Neural cell (in vitro differentiated cells): ENCODE measurements around the gene TESK1. TPM values are rescaled to one million over a fixed set of nuclear protein-coding genes. Genes with fewer than 3 reads are reported as not detected.
A peak's percentile ranks its signal among the peaks of the same experiment; 100 is the strongest.

Experiments used
- H2AFZ ChIP-seq: fragments of 200-600, 300-800 bp; sonication (generic), shearing (Covaris generic); 2 replicates; pipeline ENCODE4 v1.6.0; 2014; ENCODE audit warnings: low read depth, mild to moderate bottlenecking, antibody characterized with exemption, low read length, moderate library complexity
- H3F3A ChIP-seq: fragments of 200-600 bp; shearing (Covaris generic); 2 replicates; pipeline ENCODE4 v1.6.1; 2016; ENCODE audit warnings: mild to moderate bottlenecking, moderate library complexity, mixed read lengths, antibody characterized with exemption, low read length; ENCODE audit not compliant: insufficient read depth, poor library complexity, severe bottlenecking
- H3K27ac ChIP-seq: fragments of 200-600, 300-800 bp; sonication (generic), shearing (Covaris generic); 2 replicates; pipeline ENCODE4 v1.5.1; 2014; ENCODE audit warnings: mild to moderate bottlenecking, low read length, moderate library complexity
- H3K27me3 ChIP-seq: fragments of 300-800, 200-600 bp; sonication (generic), shearing (Covaris generic); 2 replicates; pipeline ENCODE4 v1.6.0; 2014; ENCODE audit warnings: mild to moderate bottlenecking, low read depth, low read length, moderate library complexity; ENCODE audit not compliant: insufficient read depth
- H3K36me3 ChIP-seq: fragments of 300-800, 200-600 bp; sonication (generic), shearing (Covaris generic); 2 replicates; pipeline ENCODE4 v1.5.1; 2014; ENCODE audit warnings: mild to moderate bottlenecking, antibody characterized with exemption, low read length, moderate library complexity; ENCODE audit not compliant: insufficient read depth
- H3K4me2 ChIP-seq: fragments of 300-800, 200-600 bp; sonication (generic), shearing (Covaris generic); 2 replicates; pipeline ENCODE4 v1.6.0; 2014; ENCODE audit warnings: mild to moderate bottlenecking, low read length
- H3K4me3 ChIP-seq: fragments of 300-800, 200-600 bp; sonication (generic), shearing (Covaris generic); 2 replicates; pipeline ENCODE4 v1.5.1; 2014; ENCODE audit warnings: mild to moderate bottlenecking, low read length, moderate library complexity
- H3K79me2 ChIP-seq: fragments of 200-600 bp; shearing (Covaris generic); replicated peaks from 2 replicates; pipeline ENCODE4 v1.6.0; 2014; ENCODE audit warnings: mild to moderate bottlenecking, low read length, moderate library complexity; ENCODE audit not compliant: insufficient read depth
- H3K9ac ChIP-seq: fragments of 300-800, 200-600 bp; sonication (generic), shearing (Covaris generic); 2 replicates; pipeline ENCODE4 v1.6.1; 2016; ENCODE audit warnings: mild to moderate bottlenecking, low read length, mixed read lengths
- H3K9me2 ChIP-seq: fragments of 200-600 bp; shearing (Covaris generic); 2 replicates; pipeline ENCODE4 v1.6.1; 2016; ENCODE audit warnings: mild to moderate bottlenecking, low read length, mixed read lengths; ENCODE audit not compliant: insufficient read depth
- H3K9me3 ChIP-seq: fragments of 200-600, 300-800 bp; sonication (generic), shearing (Covaris generic); 2 replicates; pipeline ENCODE4 v1.6.1; 2016; ENCODE audit warnings: mild to moderate bottlenecking, mixed run types, low read length, moderate library complexity, mixed read lengths
- H4K20me1 ChIP-seq: fragments of 200-600 bp; shearing (Covaris generic); 2 replicates; pipeline ENCODE4 v1.6.1; 2016; ENCODE audit warnings: mild to moderate bottlenecking, mixed run types; ENCODE audit not compliant: insufficient read depth
- CTCF ChIP-seq: fragments of 450-650 bp; IDR thresholded peaks from 2 replicates; pipeline ENCODE4 v1.5.1; 2014; ENCODE audit warnings: antibody characterized with exemption, mild to moderate bottlenecking, moderate library complexity; ENCODE audit not compliant: poor library complexity, severe bottlenecking
- EP300 ChIP-seq: fragments of 450-650 bp; conservative IDR thresholded peaks from 2 replicates; pipeline ENCODE4 v1.6.1; 2014; ENCODE audit warnings: antibody characterized with exemption, mild to moderate bottlenecking, moderate library complexity; ENCODE audit not compliant: poor library complexity, severe bottlenecking
- EZH2 ChIP-seq: fragments of 200-600, 300-800 bp; shearing (Covaris generic), sonication (generic); IDR thresholded peaks from 2 replicates; pipeline ENCODE4 v1.6.1; 2014; ENCODE audit warnings: antibody characterized with exemption, low read length, borderline replicate concordance, mild to moderate bottlenecking; ENCODE audit not compliant: insufficient read depth, poor library complexity, severe bottlenecking
- MXI1 ChIP-seq: fragments of 450-650 bp; conservative IDR thresholded peaks from 2 replicates; pipeline ENCODE4 v1.6.1; 2014; ENCODE audit warnings: antibody characterized with exemption, mild to moderate bottlenecking; ENCODE audit not compliant: poor library complexity, severe bottlenecking
- POLR2AphosphoS5 ChIP-seq: IDR thresholded peaks from 2 replicates; pipeline ENCODE4 v1.6.1; 2012
- RAD21 ChIP-seq: fragments of 450-650 bp; conservative IDR thresholded peaks from 2 replicates; pipeline ENCODE4 v1.6.1; 2014; ENCODE audit warnings: antibody characterized with exemption, mild to moderate bottlenecking, moderate library complexity
- REST ChIP-seq: IDR thresholded peaks from 2 replicates; pipeline ENCODE4 v1.6.1; 2012; ENCODE audit warnings: borderline replicate concordance
- SMC3 ChIP-seq: fragments of 450-650 bp; conservative IDR thresholded peaks from 2 replicates; pipeline ENCODE4 v1.6.1; 2014; ENCODE audit warnings: antibody characterized with exemption, mild to moderate bottlenecking, moderate library complexity; ENCODE audit not compliant: poor library complexity
- TAF1 ChIP-seq: IDR thresholded peaks from 2 replicates; pipeline ENCODE4 v1.6.1; 2012; ENCODE audit warnings: low read depth
- polyA plus RNA-seq: library from polyadenylated mRNA; depleted of rRNA; stranded (reverse); fragments of >200 nt; gene quantifications from 2 replicates; pipeline ENCODE4 v1.2.3, GENCODE V29; 2014

Gene TESK1
- polyA plus RNA-seq, 1 donor from 2014 or later, result 37.9 TPM

- Histone ChIP-seq H3K27ac (no peak overlapping the region), H3K4me3 (peak overlapping the region; percentile 80)
Observed at GRCh38 chr9:35656348-35656747, 51.3 kb downstream of the TESK1 start.

GRCh38 chr9:35656831-35657545 lies 51.9 kb downstream of the TESK1 start:
- H3K27ac ChIP-seq, result peak overlapping the region; percentile 97

More at GRCh38 chr9:35656348-35656747, 51.3 kb downstream of the TESK1 start:
- Histone ChIP-seq H3K9me2 (no peaks in the 10 kb centered on the region), H4K20me1 (no peaks in the 10 kb centered on the region), H3K36me3 (peaks cover 8% of the 10 kb centered on the region), H2AFZ (no peak overlapping the region), H3K9ac (peak overlapping the region; percentile 97), H3F3A (no peaks in the 10 kb centered on the region), H3K27me3 (no peaks in the 10 kb centered on the region), H3K79me2 (peaks cover 6% of the 10 kb centered on the region), H3K9me3 (no peaks in the 10 kb centered on the region), H3K4me2 (no peak overlapping the region)
- no peak for TF ChIP-seq MXI1
- no peak for TF ChIP-seq SMC3
- TF ChIP-seq TAF1, result no peak
- no peak for TF ChIP-seq POLR2AphosphoS5
- TF ChIP-seq EP300, result no peak
- TF ChIP-seq EZH2, result no peak

GRCh38 chr9:35657546-35658136 lies 52.6 kb downstream of the TESK1 start, which contains the start of gene RMRP:
Gene RMRP, minus strand, starts transcription at chr9:35658019.
- no peaks in the 10 kb centered on the region for H3F3A ChIP-seq
- H3K9me3 ChIP-seq, result no peaks in the 10 kb centered on the region
- H3K4me3 ChIP-seq, result peak within 1 kb of the TSS; percentile 80
- H3K79me2 ChIP-seq, result peaks cover 6% of the 10 kb centered on the region
- H2AFZ ChIP-seq, result peak within 1 kb of the TSS; percentile 88
- no peaks in the 10 kb centered on the region for H3K9me2 ChIP-seq
- peak within 1 kb of the TSS; percentile 78 for H3K4me2 ChIP-seq
- no peaks in the 10 kb centered on the region for H4K20me1 ChIP-seq
- TF ChIP-seq SMC3, result peak; percentile 49
- TF ChIP-seq CTCF, result peak; percentile 65
- no peak for TF ChIP-seq EZH2
- TF ChIP-seq REST, result peak; percentile 48
- TF ChIP-seq MXI1, result peak; percentile 96
- TF ChIP-seq POLR2AphosphoS5, result peak; percentile 76
- TF ChIP-seq TAF1, result no peak
- peak; percentile 41 for TF ChIP-seq RAD21
- peak; percentile 61 for TF ChIP-seq EP300
- peak within 1 kb of the TSS; percentile 97 for H3K27ac ChIP-seq
- H3K36me3 ChIP-seq, result peaks cover 8% of the 10 kb centered on the region
- peak within 1 kb of the TSS; percentile 97 for H3K9ac ChIP-seq
- H3K27me3 ChIP-seq, result no peaks in the 10 kb centered on the region

More at GRCh38 chr9:35656831-35657545, 51.9 kb downstream of the TESK1 start:
- peaks cover 8% of the 10 kb centered on the region for H3K36me3 ChIP-seq
- no peaks in the 10 kb centered on the region for H3K9me3 ChIP-seq
- peak overlapping the region; percentile 80 for H3K4me3 ChIP-seq
- H3K9ac ChIP-seq, result peak overlapping the region; percentile 97
- no peaks in the 10 kb centered on the region for H3F3A ChIP-seq
- TF ChIP-seq POLR2AphosphoS5, result no peak
- no peak for TF ChIP-seq EZH2
- TF ChIP-seq SMC3, result no peak
- no peak for TF ChIP-seq EP300
- no peaks in the 10 kb centered on the region for H3K9me2 ChIP-seq
- H3K79me2 ChIP-seq, result peaks cover 6% of the 10 kb centered on the region
- no peaks in the 10 kb centered on the region for H3K27me3 ChIP-seq
- H3K4me2 ChIP-seq, result peak overlapping the region; percentile 78
- H2AFZ ChIP-seq, result no peak overlapping the region
- no peaks in the 10 kb centered on the region for H4K20me1 ChIP-seq
